T-helper 1 cell treated with Interleukin-12 subunit alpha and Interleukin-12 subunit beta and Interleukin-4 antibody, amounts not matched to agents 30 μg/mL and 1 μg/mL, for 36 hours (primary cell): ENCODE results near the gene FCHSD1.

Source experiments
- H3K27ac Mint-ChIP-seq: one replicate; pipeline ENCODE4 v1.8.0; 2021; ENCODE audit warnings: mild to moderate bottlenecking, mixed read lengths
- H3K27me3 Mint-ChIP-seq: one replicate; pipeline ENCODE4 v1.8.0; 2021; ENCODE audit warnings: low read depth, mixed read lengths
- H3K36me3 Mint-ChIP-seq: one replicate; pipeline ENCODE4 v1.8.0; 2021; ENCODE audit warnings: low read depth, mixed read lengths
- H3K4me1 Mint-ChIP-seq: one replicate; pipeline ENCODE4 v1.8.0; 2021; ENCODE audit warnings: low read depth, mixed read lengths
- H3K4me3 Mint-ChIP-seq: one replicate; pipeline ENCODE4 v1.8.0; 2021; ENCODE audit warnings: mild to moderate bottlenecking, moderate library complexity, mixed read lengths
- H3K9me3 Mint-ChIP-seq: one replicate; pipeline ENCODE4 v1.8.0; 2021; ENCODE audit warnings: mixed read lengths

FCHSD1 gene

DNA sequence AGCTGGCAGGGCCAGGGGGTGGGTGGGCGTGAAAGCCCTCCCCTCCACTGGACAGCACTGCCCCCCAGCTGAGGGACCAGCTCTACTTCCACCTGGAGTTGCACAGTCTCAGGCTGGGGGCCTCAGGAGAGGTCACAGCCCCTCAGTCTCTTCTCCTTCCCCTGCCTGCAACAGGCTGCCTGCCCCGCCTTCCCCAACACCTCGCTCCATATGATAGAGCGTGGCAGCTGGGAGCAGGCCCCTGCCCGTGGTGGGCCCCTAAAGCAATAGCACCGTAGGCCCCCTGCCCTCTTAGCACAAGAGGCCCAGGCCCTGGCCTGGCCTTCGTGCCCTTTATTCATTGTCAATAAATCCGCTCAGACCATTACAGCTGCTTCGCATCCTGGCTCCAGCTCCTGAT, 10.5 kb downstream of the FCHSD1 start:
- Mint-ChIP-seq H3K9me3 (no peaks in the 10 kb centered on the region), H3K36me3 (peaks cover 19% of the 10 kb centered on the region), H3K4me3 (no peak overlapping the region), H3K4me1 (peaks cover 32% of the 10 kb centered on the region), H3K27me3 (no peaks in the 10 kb centered on the region), H3K27ac (no peak overlapping the region)

DNA sequence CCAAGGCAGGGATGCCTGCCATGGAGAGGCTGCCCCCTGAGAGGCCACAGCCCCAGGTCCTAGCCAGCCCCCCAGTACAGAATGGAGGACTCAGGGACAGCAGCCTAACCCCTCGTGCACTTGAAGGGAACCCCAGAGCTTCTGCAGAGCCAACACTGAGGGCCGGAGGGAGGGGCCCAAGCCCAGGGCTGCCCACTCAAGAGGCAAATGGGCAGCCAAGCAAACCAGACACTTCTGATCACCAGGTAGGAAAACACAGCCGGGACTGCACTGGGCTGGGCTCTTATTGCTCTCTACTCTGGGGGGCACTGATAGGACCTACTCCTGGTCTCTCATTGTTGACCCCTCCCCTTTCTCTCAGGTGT, 11.2 kb downstream of the FCHSD1 start:
- Mint-ChIP-seq H3K9me3 (no peaks in the 10 kb centered on the region), H3K27me3 (no peaks in the 10 kb centered on the region), H3K4me3 (no peak overlapping the region), H3K36me3 (peaks cover 19% of the 10 kb centered on the region), H3K27ac (no peak overlapping the region), H3K4me1 (peaks cover 35% of the 10 kb centered on the region)

- Mint-ChIP-seq H3K36me3 (peaks cover 17% of the 10 kb centered on the region), H3K27ac (no peak overlapping the region), H3K9me3 (no peaks in the 10 kb centered on the region), H3K4me1 (peaks cover 38% of the 10 kb centered on the region), H3K4me3 (no peak overlapping the region), H3K27me3 (no peaks in the 10 kb centered on the region)
These were observed 11.7 kb downstream of the FCHSD1 start for GRCh38 chr5:141639357-141640050.

DNA sequence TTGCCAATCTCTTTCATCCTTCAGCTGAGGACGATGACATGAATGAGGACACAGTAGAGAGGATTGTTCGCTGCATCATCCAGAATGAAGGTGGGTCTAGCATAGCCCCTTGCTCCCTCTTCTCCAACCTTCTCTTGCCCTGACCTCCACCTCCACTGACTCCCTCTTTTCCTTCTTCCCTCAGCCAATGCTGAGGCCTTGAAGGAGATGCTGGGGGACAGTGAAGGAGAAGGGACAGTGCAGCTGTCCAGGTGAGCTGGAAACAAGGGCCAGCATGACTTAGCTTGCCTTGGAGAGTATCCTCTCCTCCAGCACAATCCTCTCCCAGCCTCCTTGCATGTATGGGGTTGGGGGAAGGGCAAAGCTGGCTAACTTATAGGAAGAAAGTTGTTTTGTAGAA, 12.4 kb downstream of the FCHSD1 start:
- peak overlapping the region; percentile 90 for H3K4me3 Mint-ChIP-seq
- peaks cover 43% of the 10 kb centered on the region for H3K4me1 Mint-ChIP-seq
- H3K27ac Mint-ChIP-seq = peak overlapping the region; percentile 89

DNA sequence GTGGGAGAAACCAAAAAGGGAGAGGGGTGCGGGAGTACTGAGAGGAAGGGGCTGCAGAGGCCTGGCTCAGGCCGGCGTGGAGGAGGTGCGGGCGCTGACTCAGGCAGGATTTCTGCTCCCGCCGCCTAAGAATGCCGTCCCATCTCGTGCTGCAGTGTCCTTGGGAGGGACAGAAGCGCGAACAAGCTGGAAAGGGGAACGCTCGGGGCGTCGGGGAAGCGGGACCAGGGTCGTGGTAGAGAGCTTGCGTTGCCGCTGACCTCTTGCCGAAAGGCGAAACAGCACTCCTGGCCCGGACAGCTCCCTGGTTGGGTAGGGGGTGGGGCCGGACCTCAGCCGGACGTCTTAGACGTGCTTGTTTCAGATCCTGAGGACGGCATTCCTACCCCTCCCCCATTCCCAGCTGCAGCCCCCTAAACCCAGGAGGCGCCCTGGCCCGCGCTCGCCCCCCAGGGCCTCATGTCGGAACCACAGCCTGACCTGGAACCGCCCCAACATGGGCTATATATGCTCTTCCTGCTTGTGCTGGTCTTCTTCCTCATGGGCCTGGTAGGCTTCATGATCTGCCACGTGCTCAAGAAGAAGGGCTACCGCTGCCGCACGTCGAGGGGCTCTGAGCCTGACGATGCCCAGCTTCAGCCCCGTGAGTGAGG, 13.3 kb downstream of the FCHSD1 start:
- Mint-ChIP-seq H3K9me3 (no peaks in the 10 kb centered on the region), H3K27ac (peak overlapping the region; percentile 89), H3K4me3 (peak overlapping the region; percentile 90), H3K4me1 (peaks cover 44% of the 10 kb centered on the region), H3K36me3 (peaks cover 21% of the 10 kb centered on the region), H3K27me3 (no peaks in the 10 kb centered on the region)

More for the DNA sequence above, 12.4 kb downstream of the FCHSD1 start:
- peaks cover 21% of the 10 kb centered on the region for H3K36me3 Mint-ChIP-seq
- H3K9me3 Mint-ChIP-seq = no peaks in the 10 kb centered on the region
- H3K27me3 Mint-ChIP-seq = no peaks in the 10 kb centered on the region

DNA sequence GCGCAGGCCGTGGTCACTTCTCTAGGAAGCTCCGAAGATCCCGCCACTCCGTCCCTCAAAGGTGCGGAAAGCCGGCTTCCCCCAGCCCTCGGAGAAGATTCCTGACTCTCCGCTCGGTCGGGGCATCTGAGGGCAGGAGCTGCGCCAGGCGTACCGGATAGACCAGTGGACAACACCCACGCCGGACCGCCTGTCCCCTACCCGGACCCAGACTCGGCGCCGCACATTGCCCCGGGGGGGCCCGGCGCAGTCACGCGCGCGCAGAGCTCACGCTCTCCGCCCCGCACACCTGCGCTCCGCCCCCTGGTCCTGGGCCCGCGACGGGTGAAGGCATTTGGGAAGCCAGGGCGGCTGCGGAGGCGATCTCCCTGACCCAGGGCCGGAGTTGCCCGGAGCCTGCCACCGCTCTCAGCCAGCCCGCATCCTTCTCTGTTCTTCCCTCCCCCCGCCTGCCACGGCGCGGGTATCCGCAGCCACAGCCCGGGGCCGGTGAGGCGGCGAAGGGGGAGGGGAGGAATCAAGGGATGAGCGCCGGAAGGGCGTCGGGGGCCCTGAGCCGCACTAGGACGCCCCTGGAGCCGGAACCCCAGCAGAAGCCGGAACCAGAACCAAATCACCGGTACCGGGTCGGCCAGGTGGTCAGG, 14.0 kb downstream of the FCHSD1 start:
- peaks cover 46% of the 10 kb centered on the region for H3K4me1 Mint-ChIP-seq
- H3K36me3 Mint-ChIP-seq = peaks cover 20% of the 10 kb centered on the region

GRCh38 chr5:141636413-141637122, 14.7 kb downstream of the FCHSD1 start, which contains the start of the genes HDAC3 and RELL2:
HDAC3 (minus strand) TSS chr5:141636849; CDS start chr5:141636790, 59 bp downstream.
RELL2 (plus strand) TSS chr5:141636997; CDS start chr5:141638226, 1,229 bp downstream.
- peak within 1 kb of the TSS; percentile 89 for H3K27ac Mint-ChIP-seq
- H3K4me1 Mint-ChIP-seq = peaks cover 39% of the 10 kb centered on the region
- H3K27me3 Mint-ChIP-seq = no peaks in the 10 kb centered on the region
- no peaks in the 10 kb centered on the region for H3K9me3 Mint-ChIP-seq
- peaks cover 16% of the 10 kb centered on the region for H3K36me3 Mint-ChIP-seq
- H3K4me3 Mint-ChIP-seq = peak within 1 kb of the TSS; percentile 90

More for the DNA sequence above, 14.0 kb downstream of the FCHSD1 start:
- Mint-ChIP-seq H3K9me3 (no peaks in the 10 kb centered on the region), H3K27ac (peak overlapping the region; percentile 89), H3K4me3 (peak overlapping the region; percentile 90), H3K27me3 (no peaks in the 10 kb centered on the region)

GRCh38 chr5:141636106-141636412, 15.2 kb downstream of the FCHSD1 start:
- H3K4me1 Mint-ChIP-seq = peaks cover 35% of the 10 kb centered on the region
- H3K27ac Mint-ChIP-seq = peak overlapping the region; percentile 75
- H3K9me3 Mint-ChIP-seq = no peaks in the 10 kb centered on the region
- H3K27me3 Mint-ChIP-seq = no peaks in the 10 kb centered on the region
- peak overlapping the region; percentile 90 for H3K4me3 Mint-ChIP-seq
- peaks cover 12% of the 10 kb centered on the region for H3K36me3 Mint-ChIP-seq

DNA sequence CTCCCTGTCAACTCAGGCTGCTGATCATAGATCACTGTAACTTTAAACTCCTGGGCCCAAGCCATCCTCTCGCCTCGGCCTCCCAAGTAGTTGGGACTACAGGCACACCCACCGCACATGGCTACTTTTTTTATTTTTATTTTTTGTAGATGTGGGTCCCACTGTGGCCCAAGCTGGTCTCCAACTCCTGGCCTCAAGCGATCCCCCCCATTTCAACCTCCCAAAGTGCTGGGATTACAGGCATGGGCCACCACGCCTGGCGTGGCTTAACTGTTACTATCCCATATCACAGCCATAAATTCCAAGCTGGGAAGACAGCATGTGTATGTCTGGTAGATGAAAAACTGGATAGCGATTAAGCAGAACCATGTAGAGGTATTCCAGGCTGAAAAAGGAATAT, 15.6 kb downstream of the FCHSD1 start:
- Mint-ChIP-seq H3K4me1 (peaks cover 34% of the 10 kb centered on the region), H3K36me3 (peaks cover 8% of the 10 kb centered on the region), H3K27ac (no peak overlapping the region), H3K4me3 (peak overlapping the region; percentile 90), H3K9me3 (no peaks in the 10 kb centered on the region), H3K27me3 (no peaks in the 10 kb centered on the region)

GRCh38 chr5:141634720-141635119, 16.5 kb downstream of the FCHSD1 start:
- no peaks in the 10 kb centered on the region for H3K27me3 Mint-ChIP-seq
- no peaks in the 10 kb centered on the region for H3K9me3 Mint-ChIP-seq
- peaks cover 34% of the 10 kb centered on the region for H3K4me1 Mint-ChIP-seq
- H3K27ac Mint-ChIP-seq = no peak overlapping the region
- peak overlapping the region; percentile 2 for H3K4me3 Mint-ChIP-seq
- H3K36me3 Mint-ChIP-seq = peaks cover 8% of the 10 kb centered on the region

DNA sequence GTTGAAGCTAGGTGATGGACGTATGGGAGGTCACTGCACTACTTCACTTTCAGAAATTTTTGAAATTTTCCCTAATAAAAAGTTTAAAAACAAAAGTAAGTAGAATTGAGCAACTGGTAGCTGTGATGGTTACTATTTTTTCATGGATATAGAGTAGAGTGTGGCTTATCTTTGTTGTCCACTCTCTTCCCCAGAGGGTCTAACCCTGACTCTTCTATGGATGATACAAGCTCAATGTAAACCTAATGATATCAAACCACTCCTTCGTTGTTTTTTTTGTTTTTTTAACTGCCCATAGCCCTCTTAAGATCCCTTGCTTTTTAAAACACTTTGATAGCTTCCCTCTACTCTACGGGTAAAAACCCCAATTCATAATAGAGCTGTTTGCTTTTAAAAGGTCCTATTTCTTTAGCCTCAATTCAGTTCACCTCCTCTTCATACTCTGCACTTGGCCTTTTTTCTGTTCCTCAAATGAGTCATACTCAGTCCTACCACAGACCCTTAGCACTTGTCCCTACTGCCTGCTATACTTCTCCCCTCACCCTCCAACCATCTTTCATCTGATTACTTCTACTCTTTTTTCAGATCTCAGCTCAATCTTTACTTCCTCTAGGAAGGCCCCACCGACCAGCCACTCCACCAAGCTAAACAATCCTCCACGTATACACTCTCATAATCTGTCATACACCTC, 17.2 kb downstream of the FCHSD1 start:
- Mint-ChIP-seq H3K4me3 (peak overlapping the region; percentile 11), H3K36me3 (peaks cover 12% of the 10 kb centered on the region), H3K4me1 (peaks cover 34% of the 10 kb centered on the region), H3K9me3 (no peaks in the 10 kb centered on the region), H3K27ac (peak overlapping the region; percentile 7), H3K27me3 (no peaks in the 10 kb centered on the region)

- H3K27me3 Mint-ChIP-seq = no peaks in the 10 kb centered on the region
- H3K9me3 Mint-ChIP-seq = no peaks in the 10 kb centered on the region
- H3K36me3 Mint-ChIP-seq = peaks cover 18% of the 10 kb centered on the region
- H3K27ac Mint-ChIP-seq = no peak overlapping the region
- H3K4me1 Mint-ChIP-seq = peaks cover 25% of the 10 kb centered on the region
- H3K4me3 Mint-ChIP-seq = no peak overlapping the region
These were observed 18.6 kb downstream of the FCHSD1 start for GRCh38 chr5:141632650-141633049.

DNA sequence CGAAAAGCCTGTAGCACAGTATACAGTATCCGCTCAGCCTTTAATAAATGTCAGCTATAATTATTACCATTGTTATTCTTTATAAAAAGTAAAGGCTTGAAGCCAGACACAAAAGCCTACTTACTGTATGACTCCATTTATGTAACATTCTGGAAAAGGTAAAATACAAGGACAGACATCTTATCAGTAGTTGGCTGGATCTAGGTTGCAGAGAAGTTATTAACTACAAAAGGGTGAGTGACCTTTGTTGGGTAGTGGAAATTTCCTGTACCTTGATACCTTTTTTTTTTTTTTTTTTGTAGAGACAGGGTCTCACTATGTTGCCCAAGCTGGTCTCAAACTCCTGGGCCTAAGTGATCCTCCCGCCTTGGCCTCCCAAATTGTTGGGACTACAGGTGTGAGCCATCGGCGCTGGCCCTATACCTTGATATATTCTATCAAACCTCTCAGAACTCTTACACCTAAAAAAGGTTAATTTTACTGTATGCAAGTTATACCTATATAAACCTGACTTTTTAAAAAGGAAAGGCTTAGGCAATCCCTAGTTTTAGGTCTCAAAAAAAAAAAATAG, 20.6 kb downstream of the FCHSD1 start:
- peaks cover 19% of the 10 kb centered on the region for H3K4me1 Mint-ChIP-seq
- H3K27me3 Mint-ChIP-seq = no peaks in the 10 kb centered on the region
- H3K27ac Mint-ChIP-seq = no peak overlapping the region
- peaks cover 26% of the 10 kb centered on the region for H3K36me3 Mint-ChIP-seq
- no peak overlapping the region for H3K4me3 Mint-ChIP-seq
- no peaks in the 10 kb centered on the region for H3K9me3 Mint-ChIP-seq
